Stimulated activated naive CD4-positive, alpha-beta T cell treated with Interleukin-2 at 50 U/mL for 16 hours (primary cell): ENCODE results near the gene CDK14.
"Not testable (repeated sequence)": the region's sequence is repeated elsewhere in the genome, so short reads cannot be mapped to it uniquely, and the experiment has no call there.

Experiments used
- DNase-seq: peaks from one replicate; lab custom pipeline; 2025; lab: John Stamatoyannopoulos, UW

Gene CDK14

DNA sequence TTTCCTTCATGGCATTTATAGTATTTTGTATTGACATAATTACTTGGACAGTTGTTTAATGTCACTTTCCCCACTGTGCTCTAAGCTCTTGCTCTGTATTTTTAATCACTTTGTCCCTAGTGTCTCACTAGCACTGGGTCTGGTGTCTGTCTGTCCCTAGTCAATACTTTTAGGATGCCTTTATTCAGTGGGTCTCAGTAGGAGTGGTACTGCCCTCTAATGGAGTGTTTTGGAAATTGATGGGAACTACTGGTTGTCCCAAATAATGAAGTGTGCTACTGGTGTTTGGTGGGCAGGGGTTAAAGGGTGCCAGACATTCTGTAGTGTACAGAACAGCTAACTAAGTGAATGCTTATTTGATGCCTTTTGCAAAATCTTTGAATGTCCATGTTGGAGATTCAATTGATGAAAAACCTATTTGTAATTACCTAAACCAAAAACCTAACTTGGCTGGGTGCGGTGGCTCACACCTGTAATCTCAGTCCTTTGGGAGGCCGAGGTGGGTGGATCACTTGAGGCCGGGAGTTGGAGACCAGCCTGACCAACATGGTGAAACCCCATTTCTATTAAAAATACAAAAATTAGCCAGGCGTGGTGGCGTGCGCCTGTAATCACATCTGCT, 33.3 kb downstream of the CDK14 start:
- DNase-seq, result no peak

DNA sequence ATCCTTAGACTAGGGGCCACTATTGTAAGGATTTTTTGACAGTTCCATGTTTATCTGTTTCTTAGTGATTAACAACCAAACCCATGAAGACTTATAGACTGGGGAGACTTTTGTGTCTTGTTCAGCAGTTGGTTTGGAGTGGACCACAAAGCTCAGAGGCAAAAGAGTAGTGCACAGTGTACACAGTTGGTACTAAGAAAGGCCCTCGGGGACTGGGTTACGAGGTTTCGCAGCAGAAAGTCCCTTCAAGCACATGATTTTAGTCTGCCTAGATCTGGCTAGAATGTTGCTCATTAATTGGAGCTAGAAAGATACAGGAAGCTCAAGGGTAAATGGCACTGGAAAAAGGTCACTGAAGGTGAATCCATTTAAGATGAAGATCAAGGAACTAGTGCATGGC, 35.4 kb downstream of the CDK14 start:
- DNase-seq, result no peak

DNA sequence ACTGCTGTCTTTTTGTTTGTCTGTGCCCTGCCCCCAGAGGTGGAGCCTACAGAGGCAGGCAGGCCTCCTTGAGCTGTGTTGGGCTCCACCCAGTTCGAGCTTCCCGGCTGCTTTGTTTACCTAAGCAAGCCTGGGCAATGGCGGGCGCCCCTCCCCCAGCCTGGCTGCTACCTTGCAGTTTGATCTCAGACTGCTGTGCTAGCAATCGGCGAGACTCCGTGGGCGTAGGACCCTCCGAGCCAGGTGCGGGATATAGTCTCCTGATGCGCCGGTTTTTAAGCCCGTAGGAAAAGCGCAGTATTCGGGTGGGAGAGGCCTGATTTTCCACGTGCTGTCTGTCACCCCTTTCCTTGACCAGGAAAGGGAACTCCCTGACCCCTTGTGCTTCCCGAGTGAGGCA, 43.6 kb downstream of the CDK14 start:
- DNase-seq, result not testable (repeated sequence)

DNA sequence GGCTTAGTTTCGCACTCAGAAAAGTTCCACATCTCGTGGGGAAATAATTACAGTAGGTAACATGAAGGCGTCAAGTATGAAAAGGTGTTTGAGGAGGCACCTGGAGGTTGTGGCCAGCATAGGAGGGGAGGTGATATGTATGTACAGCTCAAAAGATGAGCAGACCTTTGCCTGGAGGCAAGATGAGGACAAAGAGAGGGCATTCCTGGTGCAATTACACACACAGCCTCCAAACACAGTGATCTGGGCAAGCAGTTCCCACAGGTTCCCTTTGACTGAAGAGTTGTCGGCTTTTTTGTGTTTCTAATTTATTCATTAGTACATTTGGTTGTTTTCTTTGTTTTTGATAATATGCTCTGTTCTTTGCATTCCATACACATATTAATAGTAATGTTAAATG, 46.9 kb downstream of the CDK14 start:
- DNase-seq, result no peak

DNA sequence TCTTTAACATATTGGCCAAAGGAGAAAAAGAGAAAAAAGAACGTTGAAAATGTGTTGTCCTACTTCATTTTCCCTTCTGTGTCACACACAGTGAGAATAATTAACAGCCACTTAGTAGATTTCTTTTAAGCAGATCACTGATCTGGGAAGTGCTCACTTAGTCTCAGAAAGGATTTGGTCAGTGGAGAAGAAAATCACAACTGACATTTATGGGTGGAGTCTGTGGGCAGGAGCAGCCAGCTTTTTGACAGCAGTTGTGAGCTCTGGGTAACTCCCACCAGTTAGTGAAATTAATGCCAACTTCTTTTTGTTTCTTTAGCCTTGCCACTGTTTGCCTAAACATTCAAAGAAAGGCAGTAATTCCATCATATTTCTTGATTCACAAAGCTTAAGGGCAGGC, 49.7 kb downstream of the CDK14 start:
- DNase-seq, result no peak

DNA sequence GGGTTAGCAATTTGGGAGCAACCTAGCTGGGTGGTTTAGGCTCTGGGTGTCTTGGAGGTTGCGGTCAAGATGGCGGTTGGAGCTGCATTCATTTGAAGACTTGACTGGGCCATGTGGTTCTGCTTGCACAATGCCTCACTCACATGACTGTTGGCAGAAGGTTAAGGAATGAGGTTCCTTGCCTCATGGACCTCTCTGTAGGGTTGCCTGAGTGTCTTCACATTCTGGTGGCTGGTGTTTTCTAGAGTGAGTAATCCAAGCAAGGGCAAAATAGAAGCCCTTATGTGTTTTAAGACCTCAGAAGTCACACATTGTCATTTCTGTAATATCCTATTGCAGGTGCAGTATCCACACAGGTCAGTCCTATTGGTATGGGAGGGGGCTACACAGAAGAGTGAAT, 52.0 kb downstream of the CDK14 start:
- no peak for DNase-seq

DNA sequence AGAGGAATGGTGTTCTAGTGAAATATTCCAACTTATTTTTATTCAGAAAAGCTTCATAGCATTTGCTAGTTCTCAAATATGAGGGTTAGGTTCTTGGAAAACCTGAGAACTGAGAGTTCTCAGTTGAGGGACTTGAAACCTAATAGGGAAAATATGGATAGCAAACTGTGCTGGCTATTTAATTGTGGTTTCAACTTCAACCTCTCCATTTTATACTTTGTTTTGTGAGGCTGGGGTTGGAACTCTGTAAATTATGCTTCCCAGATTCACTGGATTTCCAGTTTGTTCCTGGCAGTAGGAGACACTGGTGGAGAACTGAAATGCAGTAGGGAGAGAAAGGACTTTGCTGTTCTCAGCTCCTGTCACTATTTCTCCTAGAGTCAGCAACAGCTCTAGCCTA, 52.7 kb downstream of the CDK14 start:
- DNase-seq, result no peak

DNA sequence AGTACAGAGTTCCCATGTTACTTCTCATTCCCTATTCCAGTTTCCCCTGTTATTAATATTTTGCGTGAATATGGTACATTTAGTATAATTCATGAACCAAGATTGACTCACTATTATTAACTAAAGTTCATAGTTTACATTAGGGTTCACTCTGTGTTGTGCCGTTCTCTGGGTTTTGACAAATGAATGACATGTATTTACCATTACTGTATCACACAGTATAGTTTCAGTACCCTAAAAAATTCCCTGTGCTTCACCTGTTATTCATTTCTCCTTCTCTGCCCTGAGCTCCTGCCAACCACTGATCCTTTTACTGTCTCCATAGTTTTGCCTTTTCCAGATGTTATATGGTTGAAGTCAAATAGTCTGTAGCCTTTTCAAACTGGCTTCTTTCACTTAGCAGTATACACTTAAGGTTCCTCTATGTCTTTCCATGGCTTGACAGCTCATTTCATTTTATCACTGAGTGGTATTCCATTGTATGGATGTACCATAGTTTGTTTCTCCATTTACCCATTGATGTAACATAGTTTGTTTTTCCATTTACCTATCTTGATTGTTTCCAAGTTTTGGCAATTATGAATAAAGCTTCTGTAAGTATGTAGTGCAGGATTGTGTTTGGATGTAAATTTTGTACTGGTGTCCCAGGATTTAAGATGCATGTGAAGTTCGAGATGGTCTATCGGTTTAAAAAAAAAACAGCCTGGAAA, 58.8 kb downstream of the CDK14 start:
- DNase-seq, result no peak

DNA sequence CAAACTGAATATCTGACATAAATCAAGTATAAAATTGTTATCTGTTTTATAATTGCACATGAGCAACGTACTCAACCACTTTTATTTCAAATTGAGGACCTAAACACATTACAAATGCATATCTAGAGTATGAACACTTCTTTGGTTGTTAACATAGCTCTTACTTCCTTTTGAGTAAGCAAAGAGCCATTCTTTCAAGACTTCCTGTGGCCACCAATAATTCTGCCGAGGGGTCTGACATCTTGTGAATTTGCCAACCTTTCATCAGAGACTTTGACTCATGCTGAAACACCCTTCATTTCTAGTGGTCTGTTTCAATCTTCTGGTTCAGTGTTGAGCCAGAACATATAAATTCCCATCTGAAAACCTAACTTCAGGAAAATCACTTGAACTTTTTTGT, 59.4 kb downstream of the CDK14 start:
- DNase-seq, result no peak

DNA sequence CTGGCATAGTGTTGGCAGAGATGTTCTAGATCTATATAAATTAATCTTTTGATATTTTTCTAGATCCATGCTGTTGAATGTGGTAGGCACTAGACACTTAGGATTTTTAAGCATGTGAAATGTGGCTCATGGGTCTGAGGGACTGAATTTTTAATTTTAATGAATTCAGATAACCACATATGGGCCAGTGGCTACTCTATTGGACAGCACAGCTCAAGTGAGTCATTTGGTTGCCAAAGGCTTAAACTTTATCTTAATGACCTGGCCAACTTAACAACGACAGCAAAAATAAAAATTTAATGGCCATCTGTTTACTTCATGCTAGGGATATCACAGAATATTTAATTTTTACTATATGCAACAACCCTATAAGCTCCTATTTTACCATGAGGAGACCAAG, 61.4 kb downstream of the CDK14 start:
- DNase-seq, result no peak

DNA sequence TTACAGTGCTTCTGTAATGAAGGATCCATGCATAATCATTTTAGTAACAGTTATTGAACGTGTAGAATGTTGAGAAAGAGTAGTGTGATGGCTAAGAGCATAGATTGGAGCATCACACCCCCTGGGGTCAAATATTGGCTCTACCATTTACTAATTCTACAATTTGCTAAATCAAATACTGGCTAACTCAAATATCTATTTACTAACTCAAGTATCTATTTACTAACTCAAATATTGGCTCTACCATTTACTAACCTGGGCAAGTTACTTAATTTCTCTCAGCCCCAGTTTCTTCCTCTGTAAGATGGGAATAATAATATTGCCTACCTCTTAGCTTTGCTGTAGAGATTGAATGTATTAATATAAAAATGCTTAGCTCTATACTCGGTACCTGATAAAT, 64.0 kb downstream of the CDK14 start:
- no peak for DNase-seq

DNA sequence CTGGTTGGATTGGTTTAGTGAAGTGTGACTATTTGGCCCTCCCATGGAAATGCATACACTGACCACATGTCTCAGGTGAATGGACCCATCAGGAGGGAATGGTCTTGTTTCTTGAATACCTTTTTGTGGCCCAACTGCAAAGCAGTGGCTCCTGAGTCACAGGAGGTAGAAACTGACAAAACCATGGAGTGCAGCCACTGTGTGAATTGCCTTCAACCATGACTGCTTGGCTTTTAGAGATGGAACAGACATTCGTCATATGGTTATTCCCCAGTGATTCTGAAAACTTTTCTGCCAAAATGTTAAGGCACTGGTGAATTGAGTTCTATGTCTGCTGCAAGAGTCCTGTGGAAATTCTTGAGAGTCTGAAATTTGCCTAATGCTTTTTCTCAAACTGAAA, 64.7 kb downstream of the CDK14 start:
- no peak for DNase-seq

DNA sequence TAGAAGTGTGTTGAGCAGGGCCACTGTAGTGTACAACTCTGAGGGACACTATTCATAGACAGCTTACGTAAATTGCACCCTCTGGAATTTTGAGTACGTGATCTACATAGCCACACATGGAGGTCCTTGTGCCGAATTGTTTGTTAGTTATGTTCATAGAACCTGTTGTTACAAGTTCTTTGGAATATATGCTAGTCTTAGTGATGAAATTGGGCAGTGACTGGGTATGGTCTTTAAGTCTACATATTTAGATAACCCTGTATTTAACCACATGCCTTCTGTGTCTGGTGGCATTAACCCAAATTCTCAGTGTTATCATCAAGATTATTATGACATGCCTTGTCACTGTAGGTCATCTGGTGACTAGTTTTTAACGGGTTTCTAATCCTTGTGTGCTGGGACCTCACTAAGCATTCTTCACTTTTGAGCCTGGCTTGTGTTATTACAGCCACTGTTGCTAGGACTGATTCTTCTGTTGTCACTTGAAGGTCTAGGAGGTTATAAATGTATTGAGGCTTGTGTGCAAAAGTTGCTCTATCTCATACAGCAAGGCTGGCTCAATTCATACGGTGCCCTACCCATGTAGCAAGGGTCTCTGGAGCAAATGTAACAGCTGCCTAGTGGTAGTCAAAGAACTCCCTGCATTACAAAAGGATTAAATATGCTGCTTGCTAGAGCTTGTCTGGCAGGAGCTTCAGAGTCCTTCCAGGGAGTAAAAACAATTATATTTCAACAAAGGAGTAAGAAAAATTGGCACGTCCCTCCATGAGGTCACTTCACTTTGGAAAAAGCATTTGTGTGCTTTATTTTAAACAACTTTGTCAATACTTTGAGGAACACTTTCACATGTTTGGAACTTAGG, 65.4 kb downstream of the CDK14 start:
- no peak for DNase-seq

DNA sequence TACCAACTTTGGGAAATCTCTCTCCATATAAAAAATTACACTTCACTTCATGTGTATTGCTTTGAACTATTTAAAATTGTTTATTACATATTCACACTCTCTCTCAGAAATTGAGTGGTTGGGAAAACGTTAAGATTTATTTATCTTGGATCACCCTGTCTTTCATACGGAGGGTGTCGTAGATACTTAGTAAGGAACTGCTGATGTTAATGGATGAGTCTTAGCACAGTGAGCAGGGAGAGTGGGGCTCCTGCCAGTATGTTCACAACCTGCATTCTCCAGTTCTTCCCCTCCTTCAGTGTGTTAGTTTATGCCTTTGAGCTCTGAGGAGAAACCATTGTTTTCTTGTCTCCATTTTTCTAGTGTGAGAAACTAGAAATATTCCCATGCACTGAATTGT, 67.1 kb downstream of the CDK14 start:
- no peak for DNase-seq

DNA sequence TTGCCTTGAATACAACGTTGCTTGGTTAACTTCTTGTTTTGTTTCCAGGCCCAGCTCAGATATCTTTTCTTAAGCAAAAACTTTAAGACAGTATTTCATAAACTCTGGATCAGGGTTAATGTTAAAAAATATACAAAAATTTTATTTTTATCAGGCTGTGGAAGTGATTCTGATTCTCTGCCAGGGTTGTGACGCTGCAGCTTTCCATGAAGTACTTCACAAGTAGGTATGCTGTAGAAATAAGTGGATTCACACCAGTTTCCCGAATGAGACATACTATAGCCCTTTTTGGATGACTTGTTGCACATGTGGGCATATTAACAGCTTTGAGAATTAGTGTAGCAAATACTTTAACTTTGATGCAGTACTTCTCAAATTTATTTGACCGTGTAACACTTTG, 70.1 kb downstream of the CDK14 start:
- DNase-seq, result no peak

DNA sequence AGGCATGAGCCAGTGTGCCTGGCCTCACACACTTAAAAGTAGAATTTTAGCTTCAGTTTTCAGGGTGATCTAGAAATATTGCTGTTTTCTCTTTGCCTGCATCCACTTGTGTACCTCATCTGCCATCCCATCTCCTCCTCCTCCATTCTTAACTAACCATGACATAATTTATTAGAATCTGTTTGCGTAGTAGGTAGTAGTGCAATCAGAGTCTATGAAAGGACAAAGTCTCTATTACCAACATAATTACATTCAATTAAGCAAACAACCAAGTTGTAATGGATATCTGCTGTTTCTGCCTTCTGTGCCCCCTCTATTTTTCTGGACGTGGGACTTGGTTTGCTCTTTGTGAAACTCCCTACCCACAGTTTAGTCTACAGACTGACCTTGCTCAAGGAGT, 72.9 kb downstream of the CDK14 start:
- DNase-seq, result no peak

DNA sequence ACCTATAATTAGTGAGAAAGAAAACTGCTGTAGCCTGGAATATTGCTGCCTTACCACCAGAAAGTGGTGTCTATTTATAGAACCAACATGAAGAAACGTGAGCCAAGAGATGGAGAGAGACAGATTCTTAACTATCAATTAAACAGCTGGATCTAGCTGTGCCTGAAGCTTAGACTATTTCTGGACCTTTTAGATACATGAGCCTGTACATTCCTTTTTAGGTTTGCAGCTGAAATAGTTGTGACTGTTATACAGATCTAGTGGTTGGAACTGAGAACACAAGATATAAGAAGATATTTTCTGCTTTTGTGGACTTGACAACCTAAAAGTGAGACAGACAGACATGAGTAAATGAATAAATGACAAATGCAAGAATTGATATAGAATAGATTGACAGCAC, 73.4 kb downstream of the CDK14 start:
- DNase-seq, result no peak

DNA sequence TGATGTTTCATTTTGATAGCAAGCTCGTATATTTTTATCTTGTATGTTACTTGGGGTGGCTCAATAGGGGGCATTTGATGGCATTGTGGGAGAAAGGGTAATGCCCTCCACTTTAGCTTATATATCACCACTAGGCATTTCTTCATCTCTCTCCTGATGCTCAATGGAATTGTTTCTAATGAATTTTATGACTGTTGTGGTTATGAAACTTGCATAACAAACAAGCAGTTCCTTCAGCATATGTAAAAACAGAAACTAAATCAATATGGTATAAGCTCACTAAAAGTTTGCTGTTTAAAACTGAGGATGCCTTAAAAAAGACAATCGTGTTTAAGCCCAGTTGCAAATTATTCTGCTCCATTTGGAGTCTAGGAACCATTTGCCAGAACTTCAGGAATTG, 75.5 kb downstream of the CDK14 start:
- DNase-seq, result no peak

DNA sequence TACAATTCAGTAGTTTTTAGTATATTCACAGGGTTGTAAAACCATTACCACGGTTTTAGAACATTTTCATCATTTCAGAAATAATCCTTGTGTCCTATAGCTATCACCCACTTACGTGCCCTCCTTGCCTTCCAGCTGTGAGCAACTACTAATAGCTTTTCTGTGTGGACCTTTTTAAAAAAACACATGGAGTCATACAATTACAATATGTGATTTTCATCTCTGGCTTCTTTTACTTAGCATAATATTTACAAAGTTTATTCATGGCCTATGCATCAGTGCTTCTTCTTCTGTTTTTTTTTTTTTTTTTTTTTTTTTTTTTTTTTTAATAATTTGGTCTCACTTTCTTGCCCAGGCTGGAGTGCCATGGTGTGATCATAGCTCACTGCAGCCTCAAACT, 76.1 kb downstream of the CDK14 start:
- DNase-seq, result no peak

DNA sequence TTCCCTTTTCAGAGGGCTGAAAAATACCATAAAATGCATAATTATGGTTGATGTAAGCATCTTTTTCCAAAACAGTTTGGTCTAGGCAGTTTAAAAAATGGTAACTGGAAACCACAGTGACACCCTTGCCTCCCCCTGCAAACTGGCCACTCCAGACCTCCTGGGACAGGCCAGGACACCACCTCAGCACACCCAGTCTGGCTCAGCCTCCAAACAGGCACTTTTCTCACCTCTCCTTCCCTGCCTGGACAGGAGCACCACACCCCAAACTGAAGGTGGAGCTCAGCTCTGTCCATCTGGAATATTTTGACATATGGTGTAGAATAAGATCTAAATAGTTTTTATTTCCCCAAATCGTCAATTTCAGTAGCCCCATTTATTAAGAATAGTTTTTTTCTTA, 78.5 kb downstream of the CDK14 start:
- DNase-seq, result no peak

DNA sequence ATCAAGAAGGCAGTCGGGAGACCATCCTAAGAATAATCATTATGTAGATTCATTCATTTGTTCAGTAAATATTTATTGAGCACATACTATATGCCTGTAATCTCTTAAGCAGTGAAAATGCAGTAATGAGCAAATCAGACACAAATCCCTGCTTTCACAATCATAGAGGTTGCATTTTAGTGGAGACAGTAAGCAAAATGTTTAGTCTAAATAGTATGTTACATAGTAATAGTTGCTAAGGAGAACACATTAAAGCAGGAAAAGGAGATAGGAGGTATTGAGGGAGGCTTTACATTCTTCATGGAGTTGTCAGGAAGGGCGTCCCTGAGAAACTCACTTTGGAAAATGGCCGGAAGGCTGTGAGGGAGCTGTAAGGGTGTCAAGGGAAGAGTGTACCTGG, 79.9 kb downstream of the CDK14 start:
- no peak for DNase-seq

DNA sequence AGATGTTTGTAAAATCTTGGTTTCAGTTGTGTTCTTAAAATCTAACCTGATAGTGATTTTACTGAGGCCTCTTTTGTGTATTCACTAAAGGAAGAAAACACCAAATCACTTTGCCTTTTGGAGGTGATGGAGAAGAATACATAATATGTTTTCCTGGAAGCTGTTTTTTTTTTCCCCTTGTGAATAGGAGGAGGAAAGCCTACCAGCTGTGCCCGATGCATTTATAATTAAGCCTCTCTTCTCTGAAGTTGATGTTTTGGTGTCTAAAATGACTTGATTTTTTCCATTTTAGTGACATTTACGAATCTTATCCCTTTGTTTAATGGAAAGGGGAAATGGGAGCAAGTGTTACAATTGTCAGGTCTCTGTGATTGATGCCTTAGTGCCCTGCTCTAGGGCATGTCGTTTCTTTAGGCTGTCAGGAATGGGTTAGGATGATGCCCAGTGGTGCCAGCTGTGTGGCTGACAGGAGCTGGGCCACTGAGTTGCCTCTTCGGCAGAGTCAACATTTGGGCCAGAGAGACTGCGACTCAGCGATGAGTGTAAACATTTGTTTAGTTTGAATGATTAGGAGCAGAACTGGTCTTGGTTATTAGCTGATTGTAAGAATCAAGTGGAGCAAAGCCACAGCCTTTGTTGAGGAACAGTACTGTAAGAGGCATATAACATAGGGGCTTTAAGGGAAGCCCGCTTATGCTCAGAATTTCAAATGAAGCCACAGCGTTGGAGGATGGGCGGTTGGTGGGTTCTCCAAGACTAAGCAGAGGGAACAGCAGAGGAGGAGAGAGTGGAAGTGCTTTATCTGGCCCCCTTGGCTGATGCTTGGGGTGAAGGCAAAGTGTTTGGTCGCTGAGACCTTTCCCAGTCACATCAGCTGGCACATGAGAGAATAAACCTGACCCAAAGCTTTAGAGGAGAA, 81.6 kb downstream of the CDK14 start:
- no peak for DNase-seq
